Endothelial cell of umbilical vein (primary cell): ENCODE measurements around the gene UVRAG. TPM values are rescaled to one million over a fixed set of nuclear protein-coding genes. Genes with fewer than 3 reads are reported as not detected.

Source experiments
- BruUV-seq: library from RNA; stranded (reverse); fragments of 400-500 nt; replicated peaks from 2 replicates; lab custom pipeline; 2021; lab: Mats Ljungman, UMichigan
- CTCF ChIA-PET: fragments of 300-600, 350-600 bp; sonication (Branson Sonifier 250); formaldehyde crosslinking; loops from one replicate; lab custom pipeline; 2021; ENCODE audit warnings: antibody characterized with exemption, inconsistent platforms; lab: Charles Lee
- POLR2A ChIA-PET: fragments of 300-600, 350-600 bp; sonication (Branson Sonifier 250); formaldehyde crosslinking; loops from one replicate; lab custom pipeline; 2021; ENCODE audit warnings: antibody characterized with exemption, inconsistent platforms; lab: Charles Lee
- DNase-seq: peaks from one replicate; pipeline ENCODE4 v3.0.0-alpha.2; 2011; ENCODE audit warnings: low read depth, low spot score
- FAIRE-seq: peaks from 2 replicates; lab custom pipeline; 2011; peaks lifted over from hg19 to GRCh38; lab: Jason Lieb, UNC
- H2AFZ ChIP-seq: 2 replicates; pipeline ENCODE4 v1.6.0; 2012; ENCODE audit warnings: low read depth, low read length, control low read depth, inconsistent platforms
- H3K27ac ChIP-seq: 2 replicates; pipeline ENCODE4 v1.5.1; 2011; ENCODE audit warnings: low read depth, mild to moderate bottlenecking, control low read depth, low read length, moderate library complexity; ENCODE audit not compliant: insufficient read depth
- H3K27me3 ChIP-seq, 2 experiments: 2 replicates each; pipeline versions ENCODE4 v1.6.0 to v1.6.1; 2011; ENCODE audit warnings: low read length in 2 of 2, mixed read lengths in 1 of 2; ENCODE audit not compliant: control insufficient read depth in 2 of 2, insufficient read depth in 2 of 2
- H3K36me3 ChIP-seq, 2 experiments: 2 replicates in 1 of 2; 3 replicates in 1 of 2; pipeline ENCODE4 v1.5.1; 2011; ENCODE audit warnings: low read length in 2 of 2, mild to moderate bottlenecking in 1 of 2, moderate library complexity in 1 of 2; ENCODE audit not compliant: control insufficient read depth in 2 of 2, insufficient read depth in 2 of 2; ENCODE audit errors: extremely low read depth in 1 of 2
- H3K4me1 ChIP-seq: 3 replicates; pipeline ENCODE4 v1.5.1; 2011; ENCODE audit warnings: mild to moderate bottlenecking, low read length; ENCODE audit not compliant: control insufficient read depth, insufficient read depth; ENCODE audit errors: extremely low read depth
- H3K4me2 ChIP-seq: 2 replicates; pipeline ENCODE4 v1.6.1; 2011; ENCODE audit warnings: low read length, control low read depth, mixed read lengths; ENCODE audit not compliant: insufficient read depth
- H3K4me3 ChIP-seq, 3 experiments: fragments of 200-600 bp in 1 of 3; sonication (generic), shearing (Covaris generic) in 1 of 3; replicated peaks in 1 of 3; 2 replicates each; pipeline ENCODE4 v1.5.1; 2011 to 2016; ENCODE audit warnings: control low read depth in 3 of 3, low read length in 3 of 3, mild to moderate bottlenecking in 2 of 3, inconsistent platforms in 1 of 3, low read depth in 1 of 3, moderate library complexity in 1 of 3; ENCODE audit not compliant: insufficient read depth in 1 of 3
- H3K79me2 ChIP-seq: 2 replicates; pipeline ENCODE4 v1.6.0; 2012; ENCODE audit warnings: low read length, inconsistent platforms; ENCODE audit not compliant: control insufficient read depth, insufficient read depth
- H3K9ac ChIP-seq: replicated peaks from 2 replicates; pipeline ENCODE3; 2011; ENCODE audit warnings: low read length, control low read depth; ENCODE audit not compliant: insufficient read depth; ENCODE audit errors: extremely low read depth
- H3K9me1 ChIP-seq: replicated peaks from 3 replicates; pipeline ENCODE4 v1.6.0; 2011; ENCODE audit warnings: mild to moderate bottlenecking, low read length; ENCODE audit not compliant: control insufficient read depth, insufficient read depth; ENCODE audit errors: extremely low read depth
- H3K9me3 ChIP-seq: replicated peaks from 2 replicates; pipeline ENCODE4 v1.5.1; 2012; ENCODE audit warnings: low read length, inconsistent platforms; ENCODE audit not compliant: control insufficient read depth, insufficient read depth
- H4K20me1 ChIP-seq: replicated peaks from 2 replicates; pipeline ENCODE3; 2011; ENCODE audit warnings: mild to moderate bottlenecking, low read length; ENCODE audit not compliant: control insufficient read depth, insufficient read depth; ENCODE audit errors: extremely low read depth
- CTCF ChIP-seq, 2 donors: IDR thresholded peaks; 1 replicate in 1 of 2; 2 replicates in 1 of 2; pipeline ENCODE4 v1.5.1; 2011; ENCODE audit warnings: low read length in 2 of 2, mild to moderate bottlenecking in 2 of 2, moderate library complexity in 2 of 2, control low read depth in 1 of 2, inconsistent platforms in 1 of 2, low read depth in 1 of 2; ENCODE audit not compliant: insufficient read depth in 1 of 2; ENCODE audit errors: extremely low read depth in 1 of 2
- EZH2 ChIP-seq: IDR thresholded peaks from 2 replicates; pipeline ENCODE4 v1.6.1; 2012; ENCODE audit warnings: borderline replicate concordance, low read depth, mild to moderate bottlenecking, moderate library complexity, low read length, inconsistent platforms; ENCODE audit not compliant: severe bottlenecking
- FOS ChIP-seq: IDR thresholded peaks from 2 replicates; pipeline ENCODE4 v1.6.1; 2011; ENCODE audit warnings: mild to moderate bottlenecking, low read length, moderate library complexity, borderline replicate concordance; ENCODE audit not compliant: insufficient read depth
- GATA2 ChIP-seq: IDR thresholded peaks from 2 replicates; pipeline ENCODE4 v1.7.0; 2011; ENCODE audit warnings: low read depth, mild to moderate bottlenecking, moderate library complexity, mixed read lengths, low read length; ENCODE audit not compliant: insufficient read length, insufficient read depth
- MAX ChIP-seq: IDR thresholded peaks from 2 replicates; pipeline ENCODE4 v1.6.1; 2011; ENCODE audit not compliant: insufficient read depth, insufficient read length
- MYC ChIP-seq: IDR thresholded peaks from one replicate; pipeline ENCODE4 v1.6.1; 2011; ENCODE audit warnings: mild to moderate bottlenecking, low read depth, low read length
- POLR2AphosphoS5 ChIP-seq: IDR thresholded peaks from 2 replicates; pipeline ENCODE4 v1.6.1; 2012; ENCODE audit warnings: low read depth, mild to moderate bottlenecking, control low read depth, low read length, moderate library complexity; ENCODE audit not compliant: insufficient read depth
- dilution Hi-C: fragments of 300-500 bp; cut with MboI; formaldehyde crosslinking; loops from one replicate; pipeline ENCODE4 v1.15.0; 2019; ENCODE audit warnings: low sequenced_read_pairs; ENCODE audit not compliant: extremely low pct_ligation_motif_present
- intact Hi-C: fragments of 100-400 bp; cut with micrococcal nuclease; formaldehyde crosslinking; loops from one replicate; pipeline ENCODE4 v1.10.0; 2022
- polyA plus RNA-seq, 4 experiments: library from polyadenylated mRNA; depleted of rRNA in 3 of 4; stranded (reverse) in 3 of 4; unstranded in 1 of 4; fragments of >200 nt; gene quantifications; 2 replicates each; pipeline versions ENCODE4 v1.2.1 to v1.2.3, GENCODE V29; 2011 to 2012; ENCODE audit warnings: missing spikeins in 1 of 4
- total RNA-seq: library from RNA; stranded (reverse); gene quantifications from 2 replicates; pipeline ENCODE4 v1.2.3, GENCODE V29; 2021

The UVRAG gene
- total and polyA plus RNA-seq, 2 donors (not counting 3 experiments of a cell fraction or from before 2014, with no cell fraction given): 21.2 to 65.6 TPM

GRCh38 chr11:76023236-76024068, 208.4 kb downstream of the UVRAG start:
- BruUV-seq: no TSS peak
- dilution Hi-C loops: no loop called here
- H3K27me3 ChIP-seq: no peaks in the 10 kb centered on the region
- H2AFZ ChIP-seq: no peak overlapping the region
- no peak overlapping the region for H3K9ac ChIP-seq
- H3K4me2 ChIP-seq: no peak overlapping the region
- intact Hi-C loops: no loop called here
- DNase-seq: no peak
- POLR2A ChIA-PET: no interaction called here
- no peak for TF ChIP-seq EZH2
- no peak for TF ChIP-seq CTCF (IDR thresholded peaks at IDR 0.05; ENCODE audit: extremely low read depth in 1 of 2, insufficient read depth in 1 of 2, low read depth in 1 of 2, low read length in 2 of 2)
- no peak for TF ChIP-seq MAX
- TF ChIP-seq POLR2AphosphoS5: no peak
- TF ChIP-seq GATA2: no peak
- no peak for TF ChIP-seq FOS
- TF ChIP-seq MYC: no peak
- H4K20me1 ChIP-seq: no peaks in the 10 kb centered on the region
- H3K79me2 ChIP-seq: no peaks in the 10 kb centered on the region
- no peaks in the 10 kb centered on the region for H3K9me3 ChIP-seq
- no peak overlapping the region for H3K27ac ChIP-seq
- CTCF ChIA-PET: interaction anchor here (0.8 to 1.3 kb wide), 4 partner anchors 24 to 129 kb away, joined by 3 to 5 read pairs (median 3); no protein-coding TSS in a partner anchor
- H3K4me3 ChIP-seq: no peak overlapping the region
- no peak for FAIRE-seq
- no peaks in the 10 kb centered on the region for H3K9me1 ChIP-seq
- H3K36me3 ChIP-seq: peaks cover 0 to 4% of the 10 kb centered on the region in 2 experiments
- H3K4me1 ChIP-seq: no peaks in the 10 kb centered on the region
